GM18907 (cell line): Measurements from ENCODE around the gene GTPBP1.

Source experiments
- ATAC-seq: cut with Tn5 transposase; IDR thresholded peaks from one replicate; pipeline ENCODE4 v1.9.1; 2021; ENCODE audit warnings: mild to moderate bottlenecking, moderate library complexity; ENCODE audit not compliant: unreplicated experiment

The GTPBP1 gene

GRCh38 chr22:38782402-38783094 lies 76.8 kb downstream of the GTPBP1 start:
- no peak for ATAC-seq
